HG03575 (cell line): ENCODE data around the gene TBC1D22A.

Experiments used
- ATAC-seq: cut with Tn5 transposase; IDR thresholded peaks from one replicate; pipeline ENCODE4 v1.9.1; 2021; ENCODE audit not compliant: unreplicated experiment, insufficient number of reproducible peaks, low FRiP score; ENCODE audit errors: extremely low read depth

TBC1D22A gene

GRCh38 chr22:46948411-46949144 lies 186.1 kb downstream of the TBC1D22A start:
- ATAC-seq, result no peak

DNA sequence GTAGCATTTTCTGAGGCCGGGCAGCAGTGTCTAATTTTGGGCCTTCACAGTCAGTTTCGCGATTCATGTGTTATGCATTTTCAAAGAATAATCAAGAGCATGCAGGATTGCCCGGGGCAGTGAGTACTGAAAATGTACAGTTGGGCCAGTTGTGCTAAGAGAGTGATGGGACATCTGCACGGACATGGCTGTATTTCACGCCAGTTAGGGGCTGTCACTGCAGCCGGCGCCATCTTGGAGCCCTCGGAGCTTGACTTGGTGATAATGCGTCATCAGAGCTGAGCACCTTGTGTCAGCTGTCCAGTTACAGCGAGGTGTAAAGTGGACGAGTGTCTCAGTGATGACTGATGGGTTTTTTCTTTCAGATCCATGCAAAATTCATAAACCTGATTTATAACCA lies 188.9 kb downstream of the TBC1D22A start:
- no peak for ATAC-seq

DNA sequence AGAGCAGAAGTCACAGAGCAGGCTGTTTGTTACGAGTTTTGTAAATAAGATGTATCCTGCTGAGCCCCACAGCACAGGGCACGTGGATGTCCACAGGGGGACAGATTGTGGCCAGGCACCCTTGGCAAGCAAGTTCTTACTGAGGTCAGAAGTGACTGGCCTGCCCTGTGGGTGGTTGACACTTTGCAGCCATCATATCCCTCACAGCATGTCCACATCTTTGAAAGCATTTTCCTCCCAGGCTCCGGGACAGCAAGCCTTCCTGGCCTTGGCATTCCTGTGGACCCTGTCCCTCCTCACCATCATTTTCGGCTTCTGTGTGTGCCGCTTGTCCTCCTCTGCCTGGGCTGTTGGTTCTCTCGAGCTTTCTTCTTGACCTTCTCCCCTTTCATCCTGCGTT lies 189.5 kb downstream of the TBC1D22A start:
- ATAC-seq, result no peak

GRCh38 chr22:46953968-46954765 lies 191.7 kb downstream of the TBC1D22A start:
- no peak for ATAC-seq

GRCh38 chr22:46954781-46955180 lies 192.3 kb downstream of the TBC1D22A start:
- no peak for ATAC-seq

DNA sequence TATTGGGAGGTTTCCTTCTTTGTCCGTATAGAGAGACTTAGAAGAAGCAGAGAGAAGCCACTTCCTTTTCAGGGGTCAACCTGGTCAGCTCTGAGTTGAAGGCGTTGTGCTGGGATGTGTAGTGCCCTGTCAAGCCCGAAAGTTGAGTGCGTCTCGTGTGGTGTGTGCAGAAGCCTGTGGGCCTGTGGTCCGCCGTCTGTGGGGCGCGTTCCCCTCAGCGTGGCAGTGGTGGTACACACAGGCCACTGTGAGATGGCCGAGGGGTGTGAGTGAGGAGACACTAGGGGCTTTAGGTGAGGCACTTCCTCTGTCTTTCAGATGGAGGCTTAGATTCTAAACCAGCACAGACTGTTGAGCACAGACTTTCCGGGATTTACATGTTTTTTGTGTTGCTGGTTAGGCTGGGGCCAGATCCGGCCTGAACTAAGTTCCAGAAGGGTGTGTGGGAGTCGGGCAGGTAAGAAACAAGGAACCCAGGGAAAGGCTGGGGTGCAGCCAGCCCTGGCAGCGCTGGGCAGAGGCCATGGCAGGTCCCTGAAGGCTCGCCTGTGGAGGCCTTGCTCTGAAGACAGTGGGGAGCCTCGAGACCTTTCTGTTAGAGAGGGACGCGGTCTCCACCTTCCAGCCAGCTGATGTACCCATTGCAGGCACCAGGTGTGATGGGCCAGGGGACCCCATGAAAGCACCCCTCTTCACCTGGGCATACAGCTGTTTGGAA lies 194.2 kb downstream of the TBC1D22A start:
- ATAC-seq, result no peak

DNA sequence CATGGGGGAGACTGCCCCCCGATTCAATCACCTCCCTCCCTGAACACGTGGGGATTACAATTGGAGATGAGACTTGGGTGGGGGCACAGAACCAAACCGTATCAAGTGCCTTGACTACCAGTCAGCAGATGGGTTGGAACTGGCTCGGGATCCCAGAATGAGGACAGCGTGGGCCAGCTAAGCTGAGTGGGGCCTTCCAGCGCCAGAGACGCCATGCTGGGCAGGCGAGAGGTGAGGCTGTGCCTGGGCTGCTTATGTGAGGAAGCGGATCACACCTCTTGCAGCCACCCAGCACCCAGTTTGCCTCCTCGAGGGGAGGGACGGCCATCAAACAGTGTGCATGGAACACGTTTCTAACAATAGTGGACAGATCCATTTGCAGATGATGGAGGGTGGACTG lies 195.1 kb downstream of the TBC1D22A start:
- ATAC-seq, result no peak

GRCh38 chr22:46958191-46958590 lies 195.7 kb downstream of the TBC1D22A start:
- no peak for ATAC-seq

DNA sequence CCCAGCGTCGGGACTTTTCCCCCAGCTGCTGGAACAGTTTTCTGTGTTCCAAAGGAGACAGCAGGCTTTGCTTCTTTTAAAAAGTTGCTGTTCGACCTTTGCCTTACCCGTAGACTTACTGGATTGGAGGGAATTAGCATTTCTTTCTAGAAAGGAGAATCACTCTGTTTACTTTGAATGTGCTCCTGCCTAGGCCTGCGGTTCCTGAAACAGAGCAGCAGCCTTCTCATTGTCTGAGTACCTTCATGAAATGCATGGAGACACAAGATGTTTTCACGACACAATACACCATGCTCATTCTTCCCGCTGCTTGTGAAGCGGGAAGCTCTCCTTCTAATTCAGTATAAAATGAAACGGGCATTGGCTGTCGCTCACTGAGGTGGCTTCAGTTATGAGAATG lies 196.2 kb downstream of the TBC1D22A start:
- no peak for ATAC-seq

DNA sequence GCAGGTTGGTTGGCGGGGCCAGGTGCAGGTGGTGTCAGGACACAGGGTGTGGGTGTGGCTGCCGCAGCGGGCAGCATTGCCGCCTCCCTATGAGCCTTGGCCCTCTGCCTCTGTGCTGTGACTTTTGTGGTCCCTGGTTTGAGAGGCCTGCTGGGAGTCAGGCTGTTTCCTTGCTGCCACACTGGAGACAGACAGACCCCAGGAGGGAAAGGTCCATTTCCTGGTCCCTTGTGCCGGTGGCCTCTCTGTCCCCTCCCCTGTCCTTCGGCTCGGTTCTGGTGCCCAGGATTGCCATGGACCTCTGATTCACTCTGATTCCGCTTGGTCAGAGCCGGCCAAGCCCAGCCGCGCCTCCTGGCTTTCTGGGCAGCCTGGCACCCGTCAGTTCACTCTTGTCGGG lies 196.9 kb downstream of the TBC1D22A start:
- no peak for ATAC-seq

DNA sequence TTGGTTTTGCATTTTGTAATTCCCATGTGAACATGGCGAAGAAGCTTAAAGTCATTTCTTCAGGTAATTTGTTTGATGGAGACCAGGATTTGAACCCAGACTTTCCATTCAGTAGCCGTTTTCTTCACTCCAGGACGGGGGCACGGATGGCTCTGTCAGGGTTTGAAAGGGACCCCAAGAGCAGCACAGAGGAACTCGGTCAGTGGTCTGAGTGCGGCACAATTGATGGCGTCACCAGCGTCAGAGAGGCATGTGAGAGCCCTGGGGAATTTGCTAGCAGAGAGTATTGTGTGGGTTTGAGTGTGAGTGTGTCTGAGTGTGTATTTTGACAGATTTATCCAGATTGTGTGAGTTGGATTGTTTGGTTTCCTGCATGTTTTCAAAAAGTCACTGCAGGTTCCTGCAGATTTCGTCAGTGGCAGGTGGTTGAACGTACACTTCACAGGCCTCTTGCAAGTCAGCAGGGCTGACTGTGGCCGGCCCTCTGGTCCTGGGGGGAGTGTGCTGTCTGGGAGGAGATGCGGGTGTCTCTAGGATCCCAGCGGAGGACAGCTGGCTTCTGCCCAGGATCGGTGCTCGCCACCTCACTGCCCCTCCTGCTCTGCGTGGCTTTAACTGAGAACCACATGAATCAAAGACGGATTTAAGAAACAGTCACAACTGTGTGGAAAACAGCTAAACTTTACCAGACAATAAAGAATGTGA lies 199.3 kb downstream of the TBC1D22A start:
- ATAC-seq, result no peak

- ATAC-seq, result no peak
These were observed 200.0 kb downstream of the TBC1D22A start for GRCh38 chr22:46962406-46962805.

DNA sequence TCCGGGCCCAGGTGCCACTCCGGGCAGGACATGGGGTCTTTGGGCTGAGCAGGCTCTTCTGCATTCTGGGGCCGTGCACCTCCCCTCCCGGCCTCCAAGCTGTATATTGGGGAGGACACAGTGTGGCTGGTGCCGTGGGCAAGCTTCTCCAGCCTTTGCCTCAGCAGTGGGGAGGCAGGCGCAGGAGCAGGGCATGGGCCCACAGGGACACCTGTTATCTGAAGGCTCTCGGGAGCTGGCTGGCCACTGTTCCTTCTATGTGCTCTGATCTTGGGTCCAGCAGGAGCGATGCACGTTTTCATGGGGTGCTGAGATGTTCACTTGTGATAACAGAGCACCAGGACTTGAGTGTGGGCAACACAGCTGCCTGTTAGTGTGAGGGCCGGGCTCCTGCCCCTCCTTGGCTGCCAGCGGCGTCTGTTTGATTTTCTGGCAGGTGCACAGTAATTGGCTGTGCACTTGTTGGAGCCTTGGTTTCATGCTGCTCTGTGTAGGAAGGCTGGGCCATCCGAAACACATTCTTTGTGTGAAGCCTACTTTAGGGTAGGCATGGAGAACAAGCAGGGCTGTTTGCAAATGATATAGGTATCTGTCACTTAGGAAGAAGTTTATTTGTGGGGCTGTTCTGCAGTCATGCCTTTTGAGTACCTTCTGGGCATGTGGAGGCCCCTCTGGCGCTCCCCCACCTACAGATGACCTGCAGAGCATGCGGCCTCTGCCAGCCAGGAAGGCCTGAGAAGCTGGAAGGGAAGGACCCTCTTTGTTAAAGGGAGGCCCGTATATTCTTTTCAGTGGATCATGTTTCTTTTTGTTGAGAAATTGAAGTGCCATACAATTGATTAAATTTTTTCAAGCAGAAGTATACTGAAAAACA lies 201.5 kb downstream of the TBC1D22A start:
- ATAC-seq, result no peak

- no peak for ATAC-seq
These were observed 202.5 kb downstream of the TBC1D22A start for GRCh38 chr22:46964773-46965550.

- ATAC-seq, result no peak
These were observed 203.4 kb downstream of the TBC1D22A start for GRCh38 chr22:46965555-46966494.

GRCh38 chr22:46966495-46966845 lies 204.0 kb downstream of the TBC1D22A start:
- no peak for ATAC-seq

DNA sequence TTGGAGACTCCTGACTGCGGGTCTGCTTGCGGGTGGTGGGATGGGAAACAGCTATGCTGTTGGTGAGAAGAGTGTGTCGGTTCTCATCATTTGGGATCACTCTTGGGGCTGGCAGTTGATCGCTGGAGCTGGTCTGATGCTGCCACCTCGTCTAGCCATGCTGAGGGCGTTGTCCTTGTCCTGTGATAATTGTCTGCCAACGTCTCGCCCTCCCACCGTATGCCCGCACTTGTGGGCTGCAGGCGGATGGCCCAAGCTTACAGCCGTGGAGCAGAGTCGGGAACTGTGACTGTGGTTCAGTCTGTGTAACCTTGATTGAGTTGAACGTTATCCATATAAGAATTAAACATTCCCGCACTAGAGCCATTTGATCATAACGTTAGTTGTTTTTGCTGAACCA lies 204.4 kb downstream of the TBC1D22A start:
- ATAC-seq, result no peak
